K562 (cell line): Measurements from ENCODE around the gene SYPL2. TPM values are rescaled to one million over a fixed set of nuclear protein-coding genes. Genes with fewer than 3 reads are reported as not detected.

ENCODE experiments used
- BACH1 ChIP-seq: fragments of 200-800 bp; sonication (Bioruptor generic); IDR thresholded peaks from 2 replicates; pipeline ENCODE4 v1.6.1; 2016; ENCODE audit warnings: missing genetic modification characterization, missing compliant biosample characterization
- CCAR2 ChIP-seq: fragments of 200-400 bp; formaldehyde crosslinking; IDR thresholded peaks from 2 replicates; pipeline ENCODE4 v1.6.1; 2017; ENCODE audit warnings: mild to moderate bottlenecking, low read depth, low read length
- DPF2 ChIP-seq: fragments of 450-650 bp; IDR thresholded peaks from 2 replicates; pipeline ENCODE4 v1.6.1; 2016
- ELK3 ChIP-seq: fragments of 450-650 bp; formaldehyde crosslinking; IDR thresholded peaks from 2 replicates; pipeline ENCODE4 v1.4.0; 2020; ENCODE audit warnings: mild to moderate bottlenecking
- ETV1 ChIP-seq: fragments of 450-650 bp; conservative IDR thresholded peaks from 2 replicates; pipeline ENCODE4 v1.6.1; 2016; ENCODE audit warnings: missing genetic modification characterization, control low read depth, low read depth, missing compliant biosample characterization
- FOXK1 ChIP-seq: sonication (generic); formaldehyde crosslinking; IDR thresholded peaks from 2 replicates; pipeline ENCODE4 v1.8.0; 2022; ENCODE audit warnings: missing genetic modification reagents, mild to moderate bottlenecking, borderline replicate concordance
- FOXK2 ChIP-seq, 2 experiments: fragments of 450-650 bp; IDR thresholded peaks in 1 of 2; conservative IDR thresholded peaks in 1 of 2; 2 replicates each; pipeline ENCODE4 v1.6.1; 2016; ENCODE audit warnings: low read depth in 2 of 2, mild to moderate bottlenecking in 1 of 2
- HDGF ChIP-seq: fragments of 450-650 bp; IDR thresholded peaks from 2 replicates; pipeline ENCODE4 v1.6.1; 2016
- KAT8 ChIP-seq: fragments of 450-650 bp; IDR thresholded peaks from 2 replicates; pipeline ENCODE4 v1.6.1; 2016; ENCODE audit warnings: low read depth, mild to moderate bottlenecking
- KDM5B ChIP-seq: fragments of 200-600 bp; sonication (generic); IDR thresholded peaks from 2 replicates; pipeline ENCODE4 v1.6.1; 2012; ENCODE audit warnings: low read depth, mild to moderate bottlenecking, moderate library complexity, low read length, control low read depth, inconsistent platforms; ENCODE audit not compliant: insufficient replicate concordance
- MITF ChIP-seq: IDR thresholded peaks from 2 replicates; pipeline ENCODE4 v1.6.1; 2014; ENCODE audit warnings: antibody characterized with exemption
- PCBP1 ChIP-seq: fragments of 200-400 bp; formaldehyde crosslinking; IDR thresholded peaks from 2 replicates; pipeline ENCODE4 v1.6.1; 2018; ENCODE audit warnings: mild to moderate bottlenecking, low read depth, low read length; ENCODE audit not compliant: poor library complexity, severe bottlenecking
- PHB2 ChIP-seq: fragments of 450-650 bp; IDR thresholded peaks from 2 replicates; pipeline ENCODE4 v1.6.1; 2017; ENCODE audit warnings: low read depth
- POLR2A ChIP-seq: fragments of 450-650 bp; conservative IDR thresholded peaks from 2 replicates; pipeline ENCODE4 v1.6.1; 2016
- RBM39 ChIP-seq: fragments of 200-400 bp; formaldehyde crosslinking; optimal IDR thresholded peaks from 2 replicates; pipeline ENCODE3; 2018; ENCODE audit warnings: low read depth, low read length
- SAFB ChIP-seq: fragments of 200-400 bp; formaldehyde crosslinking; IDR thresholded peaks from 2 replicates; pipeline ENCODE4 v1.6.1; 2017; ENCODE audit warnings: low read depth, low read length, borderline replicate concordance
- SAFB2 ChIP-seq: fragments of 200-400 bp; formaldehyde crosslinking; IDR thresholded peaks from 2 replicates; pipeline ENCODE4 v1.6.1; 2018; ENCODE audit warnings: borderline replicate concordance, low read length, low read depth, moderate library complexity; ENCODE audit not compliant: severe bottlenecking
- SLC30A9 ChIP-seq: fragments of 250-450 bp; sonication (Bioruptor Pico); IDR thresholded peaks from 2 replicates; pipeline ENCODE4 v1.8.0; 2022; ENCODE audit warnings: mild to moderate bottlenecking, moderate library complexity
- STAT5A ChIP-seq: IDR thresholded peaks from 2 replicates; pipeline ENCODE4 v1.6.1; 2012; ENCODE audit warnings: low read length, inconsistent platforms, borderline replicate concordance
- TCF3 ChIP-seq: sonication (generic); formaldehyde crosslinking; IDR thresholded peaks from 2 replicates; pipeline ENCODE4 v1.4.0; 2020; ENCODE audit warnings: mild to moderate bottlenecking, missing genetic modification reagents
- TGIF2 ChIP-seq: sonication (generic); formaldehyde crosslinking; IDR thresholded peaks from 2 replicates; pipeline ENCODE4 v1.8.1; 2022; ENCODE audit warnings: mild to moderate bottlenecking, missing genetic modification reagents, moderate library complexity
- TRIM28 ChIP-seq: fragments of 450-650 bp; IDR thresholded peaks from 2 replicates; pipeline ENCODE4 v1.6.1; 2017
- ZNF143 ChIP-seq: sonication (generic); formaldehyde crosslinking; IDR thresholded peaks from 2 replicates; pipeline ENCODE4 v1.9.0; 2022; ENCODE audit warnings: mild to moderate bottlenecking, missing genetic modification reagents
- ZNF311 ChIP-seq: fragments of 250-450 bp; sonication (Bioruptor Pico); IDR thresholded peaks from 2 replicates; pipeline ENCODE4 v1.4.0; 2020; ENCODE audit warnings: mild to moderate bottlenecking, moderate library complexity
- ZNF408 ChIP-seq: fragments of 250-450 bp; sonication (Bioruptor Pico); IDR thresholded peaks from 2 replicates; pipeline ENCODE4 v1.4.0; 2020; ENCODE audit warnings: low read depth, mild to moderate bottlenecking, moderate library complexity
- ZNF511 ChIP-seq: sonication (generic); formaldehyde crosslinking; IDR thresholded peaks from 2 replicates; pipeline ENCODE4 v1.8.0; 2022; ENCODE audit warnings: mild to moderate bottlenecking, missing genetic modification reagents
- ZNF583 ChIP-seq: fragments of 250-450 bp; sonication (Bioruptor Pico); IDR thresholded peaks from 2 replicates; pipeline ENCODE4 v1.4.0; 2020
- ZNF696 ChIP-seq: fragments of 250-450 bp; sonication (Bioruptor Pico); conservative IDR thresholded peaks from 2 replicates; pipeline ENCODE4 v1.4.0; 2020; ENCODE audit warnings: mild to moderate bottlenecking, moderate library complexity
- ZNF766 ChIP-seq: fragments of 200-800 bp; sonication (Bioruptor generic); conservative IDR thresholded peaks from 2 replicates; pipeline ENCODE4 v1.6.1; 2016; ENCODE audit warnings: missing genetic modification characterization, missing compliant biosample characterization
- polyA plus RNA-seq, 8 experiments: library from polyadenylated mRNA; depleted of rRNA in 4 of 8; stranded (reverse) in 5 of 8; unstranded in 3 of 8; fragments of >200 nt; fragmentation: Nextera tagmentation in 2 of 8; fragmentation: Illumina TruSeq in 1 of 8; extraction: Ambion mirVana in 2 of 8; extraction: Trizol in 1 of 8; gene quantifications; 2 replicates each; pipeline versions ENCODE4 v1.2.1 to v1.2.3, GENCODE V29; 2011 to 2014; ENCODE audit warnings: inconsistent platforms in 1 of 8, missing spikeins in 1 of 8
- total RNA-seq, 7 experiments: library from RNA; depleted of rRNA in 6 of 7; stranded (reverse); fragments of >200 nt in 6 of 7; fragmentation: Illumina TruSeq in 2 of 7; extraction: Trizol in 2 of 7; gene quantifications; 2 replicates each; pipeline versions ENCODE4 v1.2.1 to v1.2.3, GENCODE V29; 2011 to 2021; ENCODE audit warnings: low replicate concordance in 1 of 7

Gene SYPL2
- total and polyA plus RNA-seq, 9 of the 15 experiments (the other 6 are each of a cell fraction or from before 2014, with no cell fraction given): 0.03 to 0.20 (median 0.07) TPM; not detected in 2

- TF ChIP-seq ZNF583 (CRISPR knock-in tag) (0 out of 2 replicates have a peak, but pooled peaks have one; percentile 26), BACH1 (tag) (no peak), PCBP1 (no peak), FOXK2 (conservative IDR thresholded peaks at IDR 0.05 in 1 of 2, IDR thresholded peaks at IDR 0.05 in 1 of 2; ENCODE audit: low read depth in 2 of 2) (peak in 1 of 2 experiments; percentile 33; a peak in 2 of 4 replicates), KAT8 (no peak), MITF (no peak), TGIF2 (CRISPR knock-in tag) (no peak), SAFB (no peak), TRIM28 (no peak), SLC30A9 (no peak), ZNF511 (CRISPR knock-in tag) (peak; percentile 13; the same call in 1 of the 2 replicates), PHB2 (no peak), ETV1 (tag) (peak; percentile 73), TCF3 (CRISPR knock-in tag) (no peak), RBM39 (no peak), CCAR2 (no peak), POLR2A (peak; percentile 99), ZNF311 (no peak), DPF2 (peak; percentile 43; the same call in 1 of the 2 replicates), HDGF (no peak), ZNF766 (CRISPR knock-in tag) (no peak), ZNF408 (no peak), ZNF696 (no peak), ZNF143 (CRISPR knock-in tag) (no peak), SAFB2 (no peak), ELK3 (CRISPR knock-in tag) (no peak), KDM5B (peak; percentile 93), FOXK1 (CRISPR knock-in tag) (no peak), STAT5A (no peak)
These were observed 39.8 kb upstream of the SYPL2 start, which contains the start of gene PSMA5 (continued) for GRCh38 chr1:109426281-109427170.
